GM12874 (cell line): ENCODE results near the gene SLC25A10.

Source experiments
- TF ChIP-seq, protein P1 (sequence below): IDR thresholded peaks from 2 replicates; pipeline ENCODE4 v1.5.1; 2011; ENCODE audit warnings: low read depth, mild to moderate bottlenecking, control low read depth, low read length, moderate library complexity; ENCODE audit not compliant: insufficient read depth

Gene SLC25A10

DNA sequence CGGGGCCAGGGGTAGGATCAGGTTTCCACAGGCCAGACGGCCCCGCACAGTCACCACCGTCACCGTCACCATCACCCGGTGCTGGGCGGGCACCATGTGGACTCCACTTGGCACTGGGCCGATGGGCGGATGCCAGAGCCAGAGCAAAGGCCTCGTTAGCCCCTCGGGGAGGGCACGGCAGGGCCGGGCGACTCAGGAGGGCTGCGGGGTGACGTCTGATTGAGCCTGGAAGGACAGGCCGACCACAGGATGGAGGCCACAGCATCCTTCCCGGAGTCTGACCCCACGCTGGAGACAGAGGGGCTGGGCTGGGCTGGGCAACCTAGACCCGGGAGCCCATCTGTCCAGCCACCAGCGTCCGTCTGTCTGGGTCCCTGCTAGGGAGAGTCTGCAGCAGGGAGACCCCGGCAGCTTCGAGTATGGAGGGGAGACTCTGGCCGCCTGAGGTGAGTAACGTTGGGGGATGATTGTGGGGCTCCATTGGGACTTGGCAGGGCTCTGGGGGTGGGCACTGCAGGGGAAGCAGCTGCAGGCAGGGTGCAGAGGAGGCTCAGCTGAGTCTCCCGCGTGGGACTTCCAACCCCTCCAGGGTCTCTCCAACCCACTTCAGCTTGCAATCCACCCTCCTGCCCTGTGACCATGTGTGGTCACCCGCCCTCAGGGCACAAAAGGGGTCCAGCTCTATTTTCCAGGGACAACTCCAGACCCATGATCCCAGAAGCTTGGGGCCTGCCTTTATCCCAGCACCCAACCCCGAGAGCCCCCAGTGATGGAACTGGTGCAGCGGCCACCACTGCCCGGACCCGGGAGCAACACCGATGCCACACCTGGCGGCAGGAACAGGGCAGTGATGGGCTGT lies 22.6 kb downstream of the SLC25A10 start:
- TF ChIP-seq, protein P1, sequence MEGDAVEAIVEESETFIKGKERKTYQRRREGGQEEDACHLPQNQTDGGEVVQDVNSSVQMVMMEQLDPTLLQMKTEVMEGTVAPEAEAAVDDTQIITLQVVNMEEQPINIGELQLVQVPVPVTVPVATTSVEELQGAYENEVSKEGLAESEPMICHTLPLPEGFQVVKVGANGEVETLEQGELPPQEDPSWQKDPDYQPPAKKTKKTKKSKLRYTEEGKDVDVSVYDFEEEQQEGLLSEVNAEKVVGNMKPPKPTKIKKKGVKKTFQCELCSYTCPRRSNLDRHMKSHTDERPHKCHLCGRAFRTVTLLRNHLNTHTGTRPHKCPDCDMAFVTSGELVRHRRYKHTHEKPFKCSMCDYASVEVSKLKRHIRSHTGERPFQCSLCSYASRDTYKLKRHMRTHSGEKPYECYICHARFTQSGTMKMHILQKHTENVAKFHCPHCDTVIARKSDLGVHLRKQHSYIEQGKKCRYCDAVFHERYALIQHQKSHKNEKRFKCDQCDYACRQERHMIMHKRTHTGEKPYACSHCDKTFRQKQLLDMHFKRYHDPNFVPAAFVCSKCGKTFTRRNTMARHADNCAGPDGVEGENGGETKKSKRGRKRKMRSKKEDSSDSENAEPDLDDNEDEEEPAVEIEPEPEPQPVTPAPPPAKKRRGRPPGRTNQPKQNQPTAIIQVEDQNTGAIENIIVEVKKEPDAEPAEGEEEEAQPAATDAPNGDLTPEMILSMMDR: no peak

DNA sequence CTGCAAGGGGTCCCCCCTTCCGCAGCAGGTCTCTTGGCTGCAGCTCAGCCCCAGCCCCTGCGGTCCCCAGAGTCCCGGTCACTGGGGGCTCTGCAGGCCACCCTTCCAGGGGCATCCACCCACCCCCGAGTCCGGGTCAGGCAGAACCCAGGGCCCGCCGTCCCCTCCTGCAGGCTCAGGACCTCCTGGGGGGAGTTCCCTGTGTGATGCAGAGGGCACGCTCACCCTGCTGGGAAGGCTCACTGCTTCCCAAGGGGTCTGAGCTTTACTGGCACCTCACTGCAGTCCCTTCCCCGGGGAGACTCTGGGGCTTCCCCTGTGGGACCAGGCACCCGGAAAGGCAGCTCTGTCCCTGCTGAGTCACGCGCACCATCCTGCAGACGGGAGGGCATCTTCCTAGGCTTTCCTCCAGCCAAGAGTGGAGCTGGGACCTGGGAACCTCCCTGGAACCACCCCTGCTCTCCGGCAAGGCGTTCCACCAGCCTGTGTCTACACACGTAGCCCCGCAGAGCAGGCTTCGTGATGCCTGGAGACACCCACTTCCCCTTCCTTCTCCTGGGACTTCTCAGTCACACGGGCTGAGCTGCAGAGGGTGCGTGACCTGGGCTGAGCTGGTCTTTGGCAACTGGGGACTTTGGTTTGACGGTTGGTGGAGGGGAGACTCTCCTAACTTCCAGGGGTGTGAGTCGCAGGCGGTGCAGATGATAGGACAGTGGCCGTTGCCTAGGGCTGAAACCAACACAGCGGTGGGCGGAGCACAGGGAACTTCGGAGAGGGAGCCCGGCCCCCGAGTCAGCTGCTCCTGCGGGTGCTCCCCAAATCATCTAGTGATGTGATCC lies 23.4 kb downstream of the SLC25A10 start:
- TF ChIP-seq, protein P1: no peak

DNA sequence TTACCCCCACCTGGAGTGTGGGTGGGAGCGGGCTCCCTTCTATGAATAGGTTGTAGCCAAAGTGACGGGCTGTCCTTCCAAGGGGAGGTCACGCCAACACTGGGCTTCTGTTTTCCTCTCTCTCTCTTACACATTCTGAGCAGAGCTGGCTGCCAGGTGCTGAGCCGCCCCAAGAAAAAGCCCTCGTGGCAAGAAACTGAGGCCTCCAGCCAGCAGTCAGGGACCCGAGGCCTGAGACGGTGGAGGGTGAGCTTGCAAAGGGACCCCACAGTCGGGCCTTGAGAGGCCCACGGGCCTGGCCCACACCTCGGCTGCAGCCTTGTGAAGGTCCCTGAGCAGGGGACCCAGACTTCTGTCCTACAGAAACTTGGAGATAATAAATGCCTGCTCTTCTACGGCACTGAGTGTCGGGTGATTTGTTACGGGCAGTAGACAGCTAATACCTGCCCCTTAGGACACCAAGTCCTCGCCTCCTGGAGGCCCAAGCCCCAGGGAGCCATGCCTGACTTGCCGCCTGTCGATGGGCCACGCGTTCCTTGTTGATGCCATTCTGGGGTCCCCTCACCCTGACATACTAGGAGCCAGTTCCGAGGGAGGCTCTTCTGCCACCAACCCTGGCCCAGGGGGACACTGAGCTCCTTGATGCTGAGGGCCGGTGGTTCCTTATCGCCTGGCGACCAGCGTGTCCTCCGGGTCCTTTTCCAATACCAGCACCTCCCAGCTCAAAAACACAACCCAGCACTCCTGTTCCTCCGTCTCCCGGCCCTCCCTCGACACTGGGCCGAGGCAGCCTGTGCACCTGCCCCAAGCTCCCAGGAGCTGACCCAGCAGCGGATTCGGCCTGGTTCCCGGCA lies 26.1 kb downstream of the SLC25A10 start:
- TF ChIP-seq, protein P1: no peak

DNA sequence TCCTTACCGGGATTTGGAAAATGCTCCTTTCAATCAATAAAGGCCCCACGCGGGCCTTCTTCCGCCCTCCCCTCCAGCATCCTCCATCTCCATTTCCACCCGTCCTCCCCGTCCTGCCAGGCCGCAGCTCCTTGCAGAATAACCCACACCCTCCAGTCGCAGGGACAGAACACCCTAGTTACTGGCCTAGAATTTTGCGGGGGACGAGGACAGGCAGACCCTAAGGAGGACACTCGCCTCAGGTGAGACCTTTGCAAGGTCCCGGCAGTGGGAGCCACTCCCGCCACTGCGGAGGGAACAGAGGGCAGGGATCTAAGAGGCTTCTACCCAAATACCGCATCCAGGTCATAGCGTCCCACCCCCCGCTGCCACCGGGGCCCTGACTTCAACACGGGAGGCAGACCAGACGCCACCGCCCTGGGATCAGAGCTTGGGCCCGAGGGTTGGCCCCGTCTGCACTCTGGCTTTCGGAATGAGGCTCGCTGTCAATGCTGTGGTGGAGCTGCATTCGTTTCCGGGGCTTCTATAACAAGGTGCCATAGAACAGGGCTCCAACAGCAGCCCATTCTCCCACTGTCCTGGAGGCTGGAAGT lies 26.8 kb downstream of the SLC25A10 start:
- TF ChIP-seq, protein P1: no peak

DNA sequence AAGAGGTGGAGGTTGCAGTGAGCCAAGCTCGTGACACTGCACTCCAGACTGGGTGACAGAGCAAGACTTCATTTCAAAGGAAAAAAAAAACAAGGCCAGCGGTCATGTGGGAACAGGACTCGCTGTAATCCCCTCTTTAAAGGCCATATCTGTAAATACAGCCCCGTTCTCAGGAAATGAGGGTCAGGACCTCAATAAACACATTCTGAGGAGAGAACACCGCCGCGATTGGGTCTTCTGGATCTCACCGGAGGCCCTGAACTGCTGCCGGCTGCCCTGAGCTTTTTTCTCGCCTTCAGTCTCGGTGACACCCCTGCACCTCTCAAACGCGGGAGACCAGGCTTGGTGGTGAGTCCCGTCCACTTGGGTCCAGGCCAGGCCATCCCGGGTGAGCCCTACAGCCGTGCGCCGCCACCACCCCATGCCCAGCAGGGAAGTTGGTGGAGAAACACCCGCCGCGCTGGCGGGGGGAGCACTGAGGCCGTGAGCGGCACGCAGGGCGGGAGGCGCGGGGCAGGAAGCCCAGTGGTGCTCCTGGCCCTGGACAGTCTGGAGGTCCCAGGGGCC lies 28.4 kb downstream of the SLC25A10 start:
- TF ChIP-seq, protein P1: no peak

DNA sequence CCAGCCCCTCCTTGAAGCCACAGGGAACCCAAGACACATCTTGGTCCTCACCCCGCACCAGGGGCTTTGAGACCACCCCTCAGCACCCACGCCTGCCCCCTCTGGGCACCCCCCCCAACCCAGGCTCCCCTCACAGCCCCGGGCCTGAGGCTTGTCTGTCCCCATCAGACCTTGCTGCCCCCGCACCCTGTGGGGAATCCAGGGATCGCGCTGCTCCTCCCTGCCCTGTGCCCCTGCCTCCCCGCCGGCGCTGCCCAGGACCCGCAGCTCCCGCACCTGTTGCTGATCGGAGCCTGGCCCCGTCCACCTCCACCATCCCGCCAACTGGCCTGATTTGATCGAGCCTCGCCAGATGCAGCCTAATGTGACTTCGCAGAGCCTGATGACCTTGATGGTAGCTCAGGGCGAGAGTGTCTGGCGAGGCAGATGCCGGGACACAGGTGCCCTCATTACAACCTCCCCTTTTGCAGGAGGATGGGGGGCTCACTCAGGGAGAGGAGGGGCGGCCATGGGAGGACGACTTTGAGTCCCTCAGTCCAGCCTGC lies 29.0 kb downstream of the SLC25A10 start:
- TF ChIP-seq, protein P1: no peak
